SK-N-SH treated with all-trans-retinoic acid at 6 μM for 48 hours (cell line): ENCODE results near the gene KIT.

Source experiments
- SNAI2 ChIP-seq: fragments of 250-450 bp; sonication (Bioruptor Pico); IDR thresholded peaks from 2 replicates; pipeline ENCODE4 v1.5.0; 2020; ENCODE audit warnings: mild to moderate bottlenecking, moderate library complexity
- TCF4 ChIP-seq: fragments of 250-450 bp; sonication (Bioruptor Pico); IDR thresholded peaks from 2 replicates; pipeline ENCODE4 v1.8.0; 2021; ENCODE audit warnings: mild to moderate bottlenecking, moderate library complexity, borderline replicate concordance
- TSHZ2 ChIP-seq: fragments of 250-450 bp; sonication (Bioruptor Pico); IDR thresholded peaks from 2 replicates; pipeline ENCODE4 v1.5.0; 2020; ENCODE audit warnings: mild to moderate bottlenecking, moderate library complexity

DNA sequence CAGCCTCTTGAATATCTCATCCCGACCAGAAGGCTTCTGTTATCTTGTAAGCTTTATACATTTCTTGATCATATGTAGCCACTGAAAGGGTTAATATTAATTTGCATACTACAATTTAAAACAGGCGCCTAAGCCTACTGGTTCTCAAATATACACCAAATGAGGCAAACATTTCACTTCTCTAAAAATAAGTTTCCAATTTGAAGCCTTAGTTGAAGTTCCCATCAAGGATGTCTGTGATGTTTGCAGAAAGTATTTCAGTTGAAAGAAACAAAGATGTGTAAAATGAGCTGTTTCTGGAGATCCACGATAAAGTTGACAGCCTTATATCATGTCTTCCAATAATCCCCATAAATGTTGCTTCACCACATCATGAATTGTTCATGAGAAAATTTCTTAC, 70.6 kb downstream of the KIT start:
- no peak for TF ChIP-seq TSHZ2 (CRISPR knock-in tag)
- no peak for TF ChIP-seq TCF4 (CRISPR knock-in tag)
- no peak for TF ChIP-seq SNAI2
